Activated naive CD4-positive, alpha-beta T cell treated with Interleukin-2 at 50 U/mL for 16 hours (primary cell): Measurements from ENCODE around the gene TWIST2.

Experiments
- DNase-seq: peaks from one replicate; pipeline ENCODE4 v3.0.0-alpha.2; 2020

TWIST2 gene

GRCh38 chr2:238925281-238925680 lies 77.4 kb downstream of the TWIST2 start:
- DNase-seq: no peak

- no peak for DNase-seq
Observed at GRCh38 chr2:238925816-238926521, 78.1 kb downstream of the TWIST2 start.

GRCh38 chr2:238926761-238927611 lies 79.1 kb downstream of the TWIST2 start:
- no peak for DNase-seq

- no peak for DNase-seq
Observed at GRCh38 chr2:238927746-238928519, 80.0 kb downstream of the TWIST2 start.

- DNase-seq: no peak
Observed at GRCh38 chr2:238928520-238929241, 80.8 kb downstream of the TWIST2 start.

- no peak for DNase-seq
Observed at GRCh38 chr2:238929242-238930081, 81.6 kb downstream of the TWIST2 start.

- no peak for DNase-seq
Observed at GRCh38 chr2:238930216-238930615, 82.3 kb downstream of the TWIST2 start.

GRCh38 chr2:238936162-238937052 lies 88.5 kb downstream of the TWIST2 start:
- no peak for DNase-seq

- DNase-seq: no peak
Observed at GRCh38 chr2:238938003-238938400, 90.1 kb downstream of the TWIST2 start.

GRCh38 chr2:238938401-238939055 lies 90.6 kb downstream of the TWIST2 start:
- no peak for DNase-seq

GRCh38 chr2:238939074-238939473 lies 91.2 kb downstream of the TWIST2 start:
- no peak for DNase-seq

- DNase-seq: no peak
Observed at GRCh38 chr2:238939521-238940403, 91.9 kb downstream of the TWIST2 start.

GRCh38 chr2:238940806-238941205 lies 92.9 kb downstream of the TWIST2 start:
- no peak for DNase-seq

GRCh38 chr2:238941262-238941792 lies 93.4 kb downstream of the TWIST2 start:
- DNase-seq: no peak

- DNase-seq: no peak
Observed at GRCh38 chr2:238942080-238942725, 94.3 kb downstream of the TWIST2 start.

GRCh38 chr2:238942726-238943300 lies 94.9 kb downstream of the TWIST2 start:
- no peak for DNase-seq

- no peak for DNase-seq
Observed at GRCh38 chr2:238943338-238944067, 95.6 kb downstream of the TWIST2 start.
